A549 (cell line): ENCODE results near the gene PTPRN2. TPM values are rescaled to one million over a fixed set of nuclear protein-coding genes. Genes with fewer than 3 reads are reported as not detected.

Experiments used
- ATAC-seq, 2 experiments: fragments of 200-7000 bp in 1 of 2; fragments of >200 bp in 1 of 2; cut with Nextera tagmentation in 1 of 2; cut with Tn5 transposase in 1 of 2; 3 replicates each; pipeline versions ENCODE4 v1.8.0 to v1.9.1; 2018 to 2020; ENCODE audit warnings: mild to moderate bottlenecking in 1 of 2, moderate library complexity in 1 of 2
- CTCF ChIA-PET: fragments of 300-600 bp; sonication (Branson Sonifier 250); formaldehyde crosslinking; extraction: SDS; loops from one replicate; lab custom pipeline; 2021; ENCODE audit warnings: antibody characterized with exemption, inconsistent platforms; lab: Yijun Ruan, JAX
- POLR2A ChIA-PET: fragments of 350-600 bp; formaldehyde crosslinking; extraction: SDS; loops from one replicate; lab custom pipeline; 2021; ENCODE audit warnings: antibody characterized with exemption, inconsistent platforms; lab: Yijun Ruan, JAX
- DNase-seq, 2 experiments: peaks; one replicate each; pipeline versions ENCODE4 v3.0.0 to v3.0.0-alpha.2; 2011 to 2016; ENCODE audit warnings: low read depth in 1 of 2, low spot score in 1 of 2
- FAIRE-seq: peaks from 2 replicates; lab custom pipeline; 2011; peaks lifted over from hg19 to GRCh38; lab: Jason Lieb, UNC
- H3K27ac ChIP-seq, 2 experiments: fragments of >200 bp; sonication (Bioruptor Twin); formaldehyde crosslinking; 3 replicates each; pipeline ENCODE4 v1.5.1; 2016 to 2017
- H3K4me1 ChIP-seq: fragments of >200 bp; sonication (Bioruptor Twin); formaldehyde crosslinking; 3 replicates; pipeline ENCODE4 v1.6.1; 2016
- H3K4me2 ChIP-seq: fragments of >200 bp; sonication (Bioruptor Twin); formaldehyde crosslinking; 3 replicates; pipeline ENCODE4 v1.6.1; 2016
- H3K4me3 ChIP-seq: fragments of >200 bp; sonication (Bioruptor Twin); formaldehyde crosslinking; 3 replicates; pipeline ENCODE4 v1.5.1; 2016
- H3K9me3 ChIP-seq: fragments of >200 bp; sonication (Bioruptor Twin); formaldehyde crosslinking; 3 replicates; pipeline ENCODE4 v1.6.1; 2016
- BCL3 ChIP-seq: fragments of >200 bp; sonication (Bioruptor Twin); formaldehyde crosslinking; IDR thresholded peaks from 3 replicates; pipeline ENCODE4 v1.6.1; 2016
- CBX2 ChIP-seq: fragments of 200-600 bp; sonication (generic); IDR thresholded peaks from 2 replicates; pipeline ENCODE4 v1.6.1; 2016; ENCODE audit warnings: low read depth, mild to moderate bottlenecking, borderline replicate concordance
- CBX8 ChIP-seq: fragments of 200-600 bp; sonication (generic); IDR thresholded peaks from 2 replicates; pipeline ENCODE4 v1.6.1; 2016
- CEBPB ChIP-seq, 2 experiments: fragments of >200 bp in 1 of 2; sonication (Bioruptor Twin) in 1 of 2; formaldehyde crosslinking in 1 of 2; IDR thresholded peaks; 2 replicates each; pipeline ENCODE4 v1.6.1; 2012 to 2016
- CHD4 ChIP-seq: fragments of 200-600 bp; sonication (generic); IDR thresholded peaks from 2 replicates; pipeline ENCODE4 v1.6.1; 2016; ENCODE audit warnings: antibody characterized with exemption, mild to moderate bottlenecking, borderline replicate concordance
- E2F6 ChIP-seq: IDR thresholded peaks from 2 replicates; pipeline ENCODE4 v1.6.1; 2012; ENCODE audit warnings: low read depth, borderline replicate concordance
- EHMT2 ChIP-seq: fragments of 200-600 bp; sonication (generic); IDR thresholded peaks from 2 replicates; pipeline ENCODE4 v1.6.1; 2016; ENCODE audit warnings: antibody characterized with exemption, low read depth, mild to moderate bottlenecking, moderate library complexity
- EP300 ChIP-seq, 2 experiments: fragments of >200 bp; sonication (Bioruptor Twin); formaldehyde crosslinking; IDR thresholded peaks; 2 replicates in 1 of 2; 3 replicates in 1 of 2; pipeline ENCODE4 v1.6.1; 2016 to 2017
- ESRRA ChIP-seq: fragments of 150-350 bp; IDR thresholded peaks from 2 replicates; pipeline ENCODE4 v1.6.1; 2014; ENCODE audit warnings: mild to moderate bottlenecking, low read length, borderline replicate concordance
- FOSL2 ChIP-seq, 2 experiments: fragments of 450-650 bp in 1 of 2; fragments of >200 bp in 1 of 2; sonication (Bioruptor Twin) in 1 of 2; formaldehyde crosslinking; IDR thresholded peaks; 2 replicates each; pipeline versions ENCODE4 v1.5.0 to v1.6.1; 2016 to 2020; ENCODE audit warnings: mild to moderate bottlenecking in 1 of 2, moderate library complexity in 1 of 2
- FOXS1 ChIP-seq: fragments of 250-450 bp; sonication (Bioruptor Pico); IDR thresholded peaks from 2 replicates; pipeline ENCODE4 v1.5.0; 2020; ENCODE audit warnings: mild to moderate bottlenecking, moderate library complexity
- GATA3 ChIP-seq: IDR thresholded peaks from 2 replicates; pipeline ENCODE4 v1.6.1; 2012; ENCODE audit warnings: borderline replicate concordance
- HOXA7 ChIP-seq: fragments of 250-450 bp; sonication (Bioruptor Pico); IDR thresholded peaks from 2 replicates; pipeline ENCODE4 v1.5.0; 2020; ENCODE audit warnings: mild to moderate bottlenecking, moderate library complexity
- HOXB13 ChIP-seq: fragments of 250-450 bp; sonication (Bioruptor Pico); IDR thresholded peaks from 2 replicates; pipeline ENCODE4 v1.5.0; 2020; ENCODE audit warnings: low read depth, mild to moderate bottlenecking, moderate library complexity
- HOXB5 ChIP-seq: fragments of 250-450 bp; sonication (Bioruptor Pico); IDR thresholded peaks from 2 replicates; pipeline ENCODE4 v1.5.0; 2020; ENCODE audit warnings: mild to moderate bottlenecking, moderate library complexity
- JUN ChIP-seq, 2 experiments: fragments of >200 bp; sonication (Bioruptor Twin); formaldehyde crosslinking; IDR thresholded peaks; 2 replicates in 1 of 2; 3 replicates in 1 of 2; pipeline ENCODE4 v1.6.1; 2016 to 2017
- MAFK ChIP-seq: fragments of 450-650 bp; IDR thresholded peaks from 2 replicates; pipeline ENCODE4 v1.6.1; 2014; ENCODE audit not compliant: partially characterized antibody
- MYC ChIP-seq: IDR thresholded peaks from 2 replicates; pipeline ENCODE4 v1.6.1; 2012; ENCODE audit warnings: mild to moderate bottlenecking, inconsistent platforms, low read length, improper control_type of control experiment, borderline replicate concordance
- NR3C1 ChIP-seq: fragments of >200 bp; sonication (Bioruptor Twin); formaldehyde crosslinking; IDR thresholded peaks from 3 replicates; pipeline ENCODE4 v1.6.1; 2017
- PBX3 ChIP-seq: IDR thresholded peaks from 2 replicates; pipeline ENCODE4 v1.6.1; 2012
- RCOR1 ChIP-seq: fragments of 150-350 bp; IDR thresholded peaks from 2 replicates; pipeline ENCODE4 v1.6.1; 2014; ENCODE audit warnings: antibody characterized with exemption, low read length, low read depth
- RNF2 ChIP-seq: fragments of 200-600 bp; sonication (generic); IDR thresholded peaks from 2 replicates; pipeline ENCODE4 v1.6.1; 2016; ENCODE audit warnings: low read depth, mild to moderate bottlenecking, antibody characterized with exemption, moderate library complexity, borderline replicate concordance
- SREBF2 ChIP-seq: fragments of 450-650 bp; IDR thresholded peaks from 2 replicates; pipeline ENCODE4 v1.6.1; 2014; ENCODE audit warnings: mild to moderate bottlenecking, moderate library complexity
- TFCP2L1 ChIP-seq: fragments of 250-450 bp; sonication (Bioruptor Pico); IDR thresholded peaks from 2 replicates; pipeline ENCODE4 v1.5.0; 2021; ENCODE audit warnings: mild to moderate bottlenecking
- ZC3H11A ChIP-seq: fragments of 450-650 bp; IDR thresholded peaks from 2 replicates; pipeline ENCODE4 v1.6.1; 2014; ENCODE audit warnings: antibody characterized with exemption, mild to moderate bottlenecking
- WGBS: methylation state at CpG from one replicate; pipeline ENCODE4 v1.1.6; 2017; ENCODE audit errors: missing lambda C conversion rate; 5-methylcytosine and 5-hydroxymethylcytosine counted together
- polyA plus RNA-seq, 4 experiments: library from polyadenylated mRNA; depleted of rRNA in 3 of 4; stranded (reverse); fragments of >200 nt; fragmentation: RNase III in 1 of 4; extraction: RNeasy Plus Mini Kit Qiagen cat#74134 plus additional on column Dnase treatment in 1 of 4; gene quantifications; 2 replicates in 3 of 4; 3 replicates in 1 of 4; pipeline ENCODE4 v1.2.3, GENCODE V29; 2011 to 2017
- TF ChIP-seq, protein P1 (sequence below): fragments of 250-450 bp; sonication (Bioruptor Pico); IDR thresholded peaks from 2 replicates; pipeline ENCODE4 v1.5.0; 2021; ENCODE audit warnings: mild to moderate bottlenecking, moderate library complexity, borderline replicate concordance

Gene PTPRN2
- polyA plus RNA-seq, 2 of the 4 experiments (the other 2 are of a cell fraction) = 0.41 to 1.2 TPM

- H3K9me3 ChIP-seq = no peaks in the 10 kb centered on the region
- no peak overlapping the region for H3K27ac ChIP-seq
- no peak overlapping the region for H3K4me2 ChIP-seq
- no peak for FAIRE-seq
- DNase-seq = no peak
- no peak for ATAC-seq
- ChIA-PET POLR2A (no interaction called here), CTCF (interaction anchor here (1.8 kb wide), 1 partner anchor 9 kb away, joined by 5 read pairs; no protein-coding TSS in a partner anchor)
- TF ChIP-seq NR3C1 = no peak
- TF ChIP-seq RNF2 = no peak
- TF ChIP-seq EP300 (IDR thresholded peaks at IDR 0.05) = no peak
- TF ChIP-seq HOXB5 (CRISPR knock-in tag) = no peak
- TF ChIP-seq E2F6 = no peak
- TF ChIP-seq TFCP2L1 (CRISPR knock-in tag) = no peak
- no peak for TF ChIP-seq BCL3
- TF ChIP-seq CBX8 = no peak
- TF ChIP-seq ZC3H11A = no peak
- TF ChIP-seq MYC = no peak
- TF ChIP-seq, protein P1, sequence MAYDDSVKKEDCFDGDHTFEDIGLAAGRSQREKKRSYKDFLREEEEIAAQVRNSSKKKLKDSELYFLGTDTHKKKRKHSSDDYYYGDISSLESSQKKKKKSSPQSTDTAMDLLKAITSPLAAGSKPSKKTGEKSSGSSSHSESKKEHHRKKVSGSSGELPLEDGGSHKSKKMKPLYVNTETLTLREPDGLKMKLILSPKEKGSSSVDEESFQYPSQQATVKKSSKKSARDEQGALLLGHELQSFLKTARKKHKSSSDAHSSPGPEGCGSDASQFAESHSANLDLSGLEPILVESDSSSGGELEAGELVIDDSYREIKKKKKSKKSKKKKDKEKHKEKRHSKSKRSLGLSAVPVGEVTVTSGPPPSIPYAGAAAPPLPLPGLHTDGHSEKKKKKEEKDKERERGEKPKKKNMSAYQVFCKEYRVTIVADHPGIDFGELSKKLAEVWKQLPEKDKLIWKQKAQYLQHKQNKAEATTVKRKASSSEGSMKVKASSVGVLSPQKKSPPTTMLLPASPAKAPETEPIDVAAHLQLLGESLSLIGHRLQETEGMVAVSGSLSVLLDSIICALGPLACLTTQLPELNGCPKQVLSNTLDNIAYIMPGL (CRISPR knock-in tag) = no peak
- no peak for TF ChIP-seq ESRRA
- no peak for TF ChIP-seq FOXS1 (CRISPR knock-in tag)
- TF ChIP-seq MAFK = no peak
- TF ChIP-seq SREBF2 = no peak
- TF ChIP-seq CBX2 = no peak
- no peaks in the 10 kb centered on the region for H3K4me1 ChIP-seq
- WGBS = 50% methylated on average over 34 of the region's 39 CpGs
- H3K4me3 ChIP-seq = no peak overlapping the region
These were observed 916.0 kb downstream of the PTPRN2 start for GRCh38 chr7:157671358-157672255.

GRCh38 chr7:157670490-157671357 is 916.9 kb downstream of the PTPRN2 start:
- no peak for ATAC-seq

More at GRCh38 chr7:157670490-157671357, 916.9 kb downstream of the PTPRN2 start:
- no peak for DNase-seq
- no peaks in the 10 kb centered on the region for H3K4me1 ChIP-seq
- no peak overlapping the region for H3K4me3 ChIP-seq
- no peak overlapping the region for H3K27ac ChIP-seq
- H3K4me2 ChIP-seq = no peak overlapping the region
- no peak for FAIRE-seq
- TF ChIP-seq HOXA7 (CRISPR knock-in tag) (no peak), MYC (no peak), CHD4 (no peak), EHMT2 (no peak), FOSL2 (IDR thresholded peaks at IDR 0.05) (no peak), FOSL2 (CRISPR knock-in tag; IDR thresholded peaks at IDR 0.05) (no peak), JUN (IDR thresholded peaks at IDR 0.05) (no peak), CEBPB (IDR thresholded peaks at IDR 0.05) (no peak), HOXB13 (CRISPR knock-in tag) (no peak), RCOR1 (no peak), PBX3 (no peak), GATA3 (no peak)
- ChIA-PET CTCF (interaction anchor here (1.8 kb wide), 1 partner anchor 10 kb away, joined by 5 read pairs; no protein-coding TSS in a partner anchor), POLR2A (no interaction called here)
- WGBS = 54% methylated on average over 20 of the region's 22 CpGs
- H3K9me3 ChIP-seq = no peaks in the 10 kb centered on the region
